ENCODE measurements around the gene PARD3. TPM values are rescaled to one million over a fixed set of nuclear protein-coding genes. Genes with fewer than 3 reads are reported as not detected.

The PARD3 gene
- total RNA-seq, 3 donors from 2014 or later (not counting 1 experiment from before 2014, with no cell fraction given): 0.14 to 0.49 (median 0.38) TPM

- ATAC-seq (no peak), DNase-seq (no peak)
- Mint-ChIP-seq H3K9me3 (no peaks in the 10 kb centered on the region), H3K27ac (no peak overlapping the region), H3K36me3 (no peaks in the 10 kb centered on the region), H3K4me3 (no peak overlapping the region), H3K27me3 (ENCODE audit: low read depth in 2 of 2) (peaks cover 0 to 15% of the 10 kb centered on the region in 2 donors), H3K4me1 (no peaks in the 10 kb centered on the region)
- 79% methylated on average over 2 of the region's 3 CpGs for WGBS (ENCODE audit: insufficient coverage)
- Histone ChIP-seq H3K27ac (ENCODE audit: low read length) (no peak overlapping the region), H3K9me3 (ENCODE audit: control insufficient read depth, insufficient read depth, low read length) (no peaks in the 10 kb centered on the region), H3K36me3 (ENCODE audit: control insufficient read depth, insufficient read depth, low read length) (no peaks in the 10 kb centered on the region), H3K27me3 (ENCODE audit: control insufficient read depth, insufficient read depth, low read length) (no peaks in the 10 kb centered on the region), H3K4me3 (ENCODE audit: low read length) (no peak overlapping the region), H3K4me1 (ENCODE audit: control insufficient read depth, insufficient read depth, low read length) (no peaks in the 10 kb centered on the region)
- intact Hi-C loops (cut with micrococcal nuclease): no loop called here
- no peak for TF ChIP-seq CTCF (IDR thresholded peaks at IDR 0.05)
These were observed 315.4 kb downstream of the PARD3 start for GRCh38 chr10:34499612-34500279.

DNA sequence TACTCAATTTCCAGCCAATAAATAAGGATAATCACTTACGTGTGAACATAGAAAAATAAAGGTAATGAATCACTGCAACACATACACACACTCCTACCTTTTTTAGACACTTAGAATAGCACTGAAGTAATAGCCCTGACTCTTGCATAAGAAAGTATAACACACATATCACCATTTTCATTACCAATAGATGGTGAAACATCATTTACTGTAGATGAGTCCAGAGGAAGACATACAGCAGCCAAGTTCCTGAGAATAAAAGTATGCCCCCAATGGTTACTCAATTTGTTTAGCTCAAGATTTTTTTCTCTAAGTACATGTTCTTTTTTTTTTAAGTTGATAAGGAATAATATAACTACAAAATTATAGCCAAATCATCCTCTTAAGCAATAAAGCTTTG is 316.3 kb downstream of the PARD3 start:
- DNase-seq: no peak
- H3K27ac ChIP-seq (ENCODE audit: low read length): no peak overlapping the region
- WGBS (ENCODE audit: insufficient coverage): 83% methylated on average over 1 of the region's 1 CpG
- no peak for ATAC-seq
- Mint-ChIP-seq H3K9me3 (no peaks in the 10 kb centered on the region), H3K27me3 (ENCODE audit: low read depth in 2 of 2) (peaks cover 0 to 12% of the 10 kb centered on the region in 2 donors), H3K27ac (no peak overlapping the region), H3K36me3 (no peaks in the 10 kb centered on the region), H3K4me1 (no peaks in the 10 kb centered on the region), H3K4me3 (no peak overlapping the region)
- H3K4me1 ChIP-seq (ENCODE audit: control insufficient read depth, insufficient read depth, low read length): no peaks in the 10 kb centered on the region
- H3K9me3 ChIP-seq (ENCODE audit: control insufficient read depth, insufficient read depth, low read length): no peaks in the 10 kb centered on the region
- H3K27me3 ChIP-seq (ENCODE audit: control insufficient read depth, insufficient read depth, low read length): no peaks in the 10 kb centered on the region
- intact Hi-C loops (cut with micrococcal nuclease): no loop called here
- no peak overlapping the region for H3K4me3 ChIP-seq (ENCODE audit: low read length)
- H3K36me3 ChIP-seq (ENCODE audit: control insufficient read depth, insufficient read depth, low read length): no peaks in the 10 kb centered on the region
- TF ChIP-seq CTCF (IDR thresholded peaks at IDR 0.05): no peak

DNA sequence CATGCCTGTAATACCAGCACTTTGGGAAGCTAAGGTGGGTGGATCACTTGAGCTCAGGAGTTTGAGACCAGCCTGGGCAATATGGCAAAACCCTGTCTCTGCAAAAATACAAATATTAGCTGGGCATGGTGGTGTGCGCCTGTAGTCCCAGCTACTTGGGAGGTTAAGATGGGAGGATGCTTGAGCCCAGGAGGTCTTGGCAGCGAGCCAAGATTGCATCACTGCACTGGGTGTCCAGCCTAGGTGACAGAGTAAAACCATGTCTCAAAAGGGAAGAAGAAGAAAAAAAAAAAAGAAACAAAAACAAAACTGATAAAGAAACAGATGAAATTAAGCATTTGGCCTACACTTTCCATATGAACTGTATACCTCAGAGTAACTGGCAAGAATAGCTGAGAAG is 319.2 kb downstream of the PARD3 start:
- no peak for TF ChIP-seq CTCF (IDR thresholded peaks at IDR 0.05)
- Mint-ChIP-seq H3K4me3 (no peak overlapping the region), H3K4me1 (no peaks in the 10 kb centered on the region), H3K27me3 (ENCODE audit: low read depth in 2 of 2) (peaks cover 0 to 5% of the 10 kb centered on the region in 2 donors), H3K9me3 (no peaks in the 10 kb centered on the region), H3K27ac (no peak overlapping the region), H3K36me3 (no peaks in the 10 kb centered on the region)
- DNase-seq: no peak
- no peak for ATAC-seq
- WGBS (ENCODE audit: insufficient coverage): 90% methylated on average over 2 of the region's 2 CpGs
- Histone ChIP-seq H3K4me1 (ENCODE audit: control insufficient read depth, insufficient read depth, low read length) (no peaks in the 10 kb centered on the region), H3K9me3 (ENCODE audit: control insufficient read depth, insufficient read depth, low read length) (no peaks in the 10 kb centered on the region), H3K27ac (ENCODE audit: low read length) (no peak overlapping the region), H3K4me3 (ENCODE audit: low read length) (no peak overlapping the region), H3K36me3 (ENCODE audit: control insufficient read depth, insufficient read depth, low read length) (no peaks in the 10 kb centered on the region), H3K27me3 (ENCODE audit: control insufficient read depth, insufficient read depth, low read length) (no peaks in the 10 kb centered on the region)
- intact Hi-C loops (cut with micrococcal nuclease): no loop called here

GRCh38 chr10:34494012-34494411 is 321.1 kb downstream of the PARD3 start:
- Histone ChIP-seq H3K36me3 (ENCODE audit: control insufficient read depth, insufficient read depth, low read length) (no peaks in the 10 kb centered on the region), H3K4me1 (ENCODE audit: control insufficient read depth, insufficient read depth, low read length) (no peaks in the 10 kb centered on the region), H3K4me3 (ENCODE audit: low read length) (no peak overlapping the region), H3K9me3 (ENCODE audit: control insufficient read depth, insufficient read depth, low read length) (no peaks in the 10 kb centered on the region), H3K27ac (ENCODE audit: low read length) (no peak overlapping the region), H3K27me3 (ENCODE audit: control insufficient read depth, insufficient read depth, low read length) (no peaks in the 10 kb centered on the region)
- TF ChIP-seq CTCF (IDR thresholded peaks at IDR 0.05): no peak
- H3K4me1 Mint-ChIP-seq: no peaks in the 10 kb centered on the region
- H3K27ac Mint-ChIP-seq: no peak overlapping the region
- intact Hi-C loops (cut with micrococcal nuclease): no loop called here
- ATAC-seq (no peak), DNase-seq (no peak)
- H3K9me3 Mint-ChIP-seq: no peaks in the 10 kb centered on the region
- H3K4me3 Mint-ChIP-seq: no peak overlapping the region
- WGBS (ENCODE audit: insufficient coverage): 92% methylated on average over 4 of the region's 5 CpGs
- peaks cover 0 to 3% of the 10 kb centered on the region in 2 donors for H3K27me3 Mint-ChIP-seq (ENCODE audit: low read depth in 2 of 2)
- no peaks in the 10 kb centered on the region for H3K36me3 Mint-ChIP-seq
